ENCODE measurements around the gene ZBTB18. TPM values are rescaled to one million over a fixed set of nuclear protein-coding genes. Genes with fewer than 3 reads are reported as not detected.

The ZBTB18 gene
- total RNA-seq, 3 donors from 2014 or later: 10.1 to 19.7 (median 16.7) TPM

GRCh38 chr1:244074559-244075171 lies 23.6 kb downstream of the ZBTB18 start:
- DNase-seq (ENCODE audit: low spot score in 2 of 2): no peak
- Histone ChIP-seq H3K36me3 (no peaks in the 10 kb centered on the region), H3K4me1 (no peaks in the 10 kb centered on the region), H3K9me3 (no peaks in the 10 kb centered on the region), H3K4me3 (peak overlapping the region in 1 of 3 donors; percentile 51), H3K27me3 (peaks cover 0 to 8% of the 10 kb centered on the region in 2 donors), H3K27ac (no peak overlapping the region)
- intact Hi-C loops (cut with DNase I; ENCODE audit: low total_unique reads): no loop called here
- TF ChIP-seq POLR2A (IDR thresholded peaks at IDR 0.05) (no peak), POLR2AphosphoS5 (IDR thresholded peaks at IDR 0.05) (no peak), CTCF (IDR thresholded peaks at IDR 0.05) (no peak)

- peak overlapping the region in 1 of 3 donors; percentile 51 for H3K4me3 ChIP-seq
- H3K9me3 ChIP-seq: no peaks in the 10 kb centered on the region
- no peaks in the 10 kb centered on the region for H3K4me1 ChIP-seq
- intact Hi-C loops (cut with DNase I; ENCODE audit: low total_unique reads): no loop called here
- H3K36me3 ChIP-seq: no peaks in the 10 kb centered on the region
- H3K27me3 ChIP-seq: peaks cover 0 to 8% of the 10 kb centered on the region in 2 donors
- no peak overlapping the region for H3K27ac ChIP-seq
- TF ChIP-seq POLR2A (IDR thresholded peaks at IDR 0.05): no peak
- TF ChIP-seq CTCF (IDR thresholded peaks at IDR 0.05): no peak
- TF ChIP-seq POLR2AphosphoS5 (IDR thresholded peaks at IDR 0.05): no peak
- no peak for DNase-seq (ENCODE audit: low spot score in 2 of 2)
Measured at GRCh38 chr1:244075247-244075722, 24.2 kb downstream of the ZBTB18 start.

GRCh38 chr1:244076740-244077139 lies 25.7 kb downstream of the ZBTB18 start:
- Histone ChIP-seq H3K36me3 (no peaks in the 10 kb centered on the region), H3K27me3 (peaks cover 0 to 8% of the 10 kb centered on the region in 2 donors), H3K4me3 (no peak overlapping the region), H3K9me3 (no peaks in the 10 kb centered on the region), H3K27ac (no peak overlapping the region), H3K4me1 (no peaks in the 10 kb centered on the region)
- DNase-seq (ENCODE audit: low spot score in 2 of 2): no peak
- intact Hi-C loops (cut with DNase I; ENCODE audit: low total_unique reads): no loop called here
- no peak for TF ChIP-seq POLR2A (IDR thresholded peaks at IDR 0.05)
- no peak for TF ChIP-seq POLR2AphosphoS5 (IDR thresholded peaks at IDR 0.05)
- TF ChIP-seq CTCF (IDR thresholded peaks at IDR 0.05): no peak

- DNase-seq (ENCODE audit: low spot score in 2 of 2): no peak
- no peak for TF ChIP-seq CTCF (IDR thresholded peaks at IDR 0.05)
- TF ChIP-seq POLR2A (IDR thresholded peaks at IDR 0.05): no peak
- no peak for TF ChIP-seq POLR2AphosphoS5 (IDR thresholded peaks at IDR 0.05)
- H3K27me3 ChIP-seq: peaks cover 0 to 8% of the 10 kb centered on the region in 2 donors
- H3K27ac ChIP-seq: no peak overlapping the region
- no peaks in the 10 kb centered on the region for H3K36me3 ChIP-seq
- no peaks in the 10 kb centered on the region for H3K4me1 ChIP-seq
- intact Hi-C loops (cut with DNase I; ENCODE audit: low total_unique reads): no loop called here
- peak overlapping the region in 2 of 3 donors; percentile 15 to 46 for H3K4me3 ChIP-seq
- H3K9me3 ChIP-seq: no peaks in the 10 kb centered on the region
Measured at GRCh38 chr1:244077473-244078220, 26.6 kb downstream of the ZBTB18 start.

- intact Hi-C loops (cut with DNase I; ENCODE audit: low total_unique reads): loop anchor here (5.0 kb wide), 1 partner anchor 793 kb away; no protein-coding TSS in a partner anchor
- no peaks in the 10 kb centered on the region for H3K36me3 ChIP-seq
- H3K4me3 ChIP-seq: no peak overlapping the region
- H3K27ac ChIP-seq: no peak overlapping the region
- H3K4me1 ChIP-seq: no peaks in the 10 kb centered on the region
- H3K9me3 ChIP-seq: no peaks in the 10 kb centered on the region
- DNase-seq (ENCODE audit: low spot score in 2 of 2): no peak
- no peaks in the 10 kb centered on the region for H3K27me3 ChIP-seq
- TF ChIP-seq CTCF (IDR thresholded peaks at IDR 0.05): no peak
- no peak for TF ChIP-seq POLR2A (IDR thresholded peaks at IDR 0.05)
- TF ChIP-seq POLR2AphosphoS5 (IDR thresholded peaks at IDR 0.05): no peak
Measured at GRCh38 chr1:244080343-244080929, 29.4 kb downstream of the ZBTB18 start.

Data from breast epithelium (tissue), 4 donors.